ENCODE results near the gene NKX6-1.

NKX6-1 gene

DNA sequence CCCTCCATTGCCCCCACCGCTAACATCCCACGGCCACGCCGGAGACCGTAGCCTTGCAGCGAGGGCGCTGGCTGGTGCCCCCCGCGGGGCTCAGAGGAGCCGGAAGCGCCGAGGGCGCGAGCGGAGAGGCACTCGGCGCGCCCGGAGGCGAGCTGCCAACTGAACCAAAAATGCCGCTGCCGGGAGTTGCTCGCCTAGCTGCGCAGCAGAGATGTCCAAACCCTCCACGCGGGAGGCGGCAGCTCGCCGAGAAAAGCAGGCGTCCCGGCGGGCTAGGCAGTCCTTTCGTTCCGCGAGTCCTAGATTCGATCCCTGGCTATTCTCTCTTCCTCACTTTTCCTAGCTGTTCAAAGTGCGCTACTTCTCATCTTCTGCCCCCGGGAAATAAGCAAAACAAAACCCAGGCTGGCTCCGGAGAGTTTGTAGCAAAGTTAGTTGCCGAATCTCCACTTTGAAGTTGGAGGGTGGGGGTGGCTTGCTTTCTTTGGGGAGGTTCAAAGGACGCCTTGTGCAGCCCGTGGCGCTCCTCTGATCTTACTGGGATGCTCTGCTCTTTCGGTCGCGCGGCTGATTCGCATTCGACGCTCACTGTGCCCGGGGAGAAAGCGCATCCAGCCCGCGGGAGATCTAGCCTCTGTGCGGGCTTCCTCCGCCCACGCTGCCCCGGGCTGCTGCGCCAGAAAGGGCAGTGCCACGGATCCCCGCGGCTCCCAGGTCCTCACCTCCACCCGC lies 723 bp downstream of the NKX6-1 start:
- DNase-seq (ENCODE audit: low read depth) = no peak

DNA sequence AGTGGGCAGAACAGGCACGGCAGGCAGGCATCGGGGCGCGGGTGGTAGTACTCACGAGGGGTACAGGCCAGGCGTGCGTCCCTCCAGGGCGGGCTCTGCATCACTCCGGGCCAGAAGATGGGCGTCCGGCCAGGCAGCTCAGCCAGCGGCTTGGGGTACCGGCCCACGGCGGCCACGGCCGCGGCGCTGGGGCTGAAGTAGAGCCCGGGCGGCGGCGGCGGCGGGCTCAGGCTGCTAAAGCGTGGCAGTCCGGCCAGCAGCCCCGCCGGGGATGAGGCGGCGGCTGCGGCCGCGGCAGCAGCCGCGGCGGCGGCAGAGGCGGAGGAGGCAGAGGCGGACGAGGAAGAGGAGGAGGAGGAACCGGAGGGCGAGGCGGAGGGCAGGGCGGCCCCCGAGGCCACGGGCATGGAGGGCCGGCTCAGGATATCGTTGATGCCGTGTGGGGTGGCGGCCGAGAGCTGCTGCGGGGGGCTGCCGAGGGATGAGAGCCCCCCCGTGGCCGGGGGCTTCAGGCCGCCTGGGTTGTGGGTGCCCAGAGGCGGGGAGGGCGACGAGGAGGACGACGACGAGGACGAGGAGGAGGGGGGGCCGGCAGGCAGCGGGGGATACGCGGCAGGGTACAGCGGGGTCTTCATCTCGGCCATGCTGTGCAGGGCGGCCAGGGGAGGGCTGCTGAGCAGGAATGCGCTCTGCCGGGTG lies 1.4 kb downstream of the NKX6-1 start:
- no peak for DNase-seq (ENCODE audit: low read depth)

DNA sequence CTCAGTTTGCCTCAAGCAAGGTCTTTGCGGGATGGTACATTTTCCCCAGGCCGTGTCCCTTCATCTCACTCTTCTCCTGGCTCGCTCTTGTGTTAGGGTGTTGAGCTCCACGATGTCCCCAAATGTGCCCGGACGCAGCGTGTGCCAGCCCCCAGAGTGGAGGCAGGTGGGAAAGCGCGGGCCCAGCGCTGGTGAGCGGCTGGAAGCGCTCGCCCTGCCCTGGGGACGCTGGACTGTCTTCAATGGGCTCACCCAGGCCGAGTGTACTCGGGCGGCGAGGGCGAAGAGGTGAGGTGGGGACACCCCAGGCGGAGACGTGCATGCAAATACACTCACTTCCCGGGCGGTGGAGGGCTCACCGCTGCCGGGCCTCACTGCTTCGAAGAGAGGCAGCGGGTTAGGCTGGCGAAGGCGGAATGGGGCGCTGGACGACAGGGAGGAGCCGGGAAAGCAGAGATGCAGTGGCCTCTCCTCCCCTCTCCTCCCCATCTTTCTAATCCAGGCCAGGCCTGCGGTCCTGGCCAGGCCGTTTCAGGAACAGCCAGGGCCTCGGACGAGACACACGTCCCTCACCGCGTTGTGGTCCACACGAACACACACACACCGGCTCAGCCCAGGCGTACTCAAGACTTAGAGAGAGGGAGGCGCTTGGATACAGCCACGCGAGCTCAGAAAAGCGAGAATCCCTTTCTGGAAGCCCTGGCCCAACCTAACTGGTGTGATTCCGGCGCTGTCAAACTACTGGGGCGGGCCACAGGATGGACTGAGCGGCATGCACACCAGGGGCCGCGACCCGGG lies 2.2 kb downstream of the NKX6-1 start:
- no peak for DNase-seq (ENCODE audit: low read depth)

GRCh38 chr4:84496331-84496705 lies 2.8 kb downstream of the NKX6-1 start:
- no peak for DNase-seq (ENCODE audit: low read depth)

GRCh38 chr4:84495794-84496261 lies 3.3 kb downstream of the NKX6-1 start:
- no peak for DNase-seq (ENCODE audit: low read depth)

- DNase-seq (ENCODE audit: low read depth) = no peak
Measured at GRCh38 chr4:84495118-84495793, 3.8 kb downstream of the NKX6-1 start.

- DNase-seq (ENCODE audit: low read depth) = no peak
Measured at GRCh38 chr4:84494531-84494930, 4.6 kb downstream of the NKX6-1 start.

- no peak for DNase-seq (ENCODE audit: low read depth)
Measured at GRCh38 chr4:84494076-84494475, 5.0 kb downstream of the NKX6-1 start.

GRCh38 chr4:84493092-84493850 lies 5.8 kb downstream of the NKX6-1 start:
- no peak for DNase-seq (ENCODE audit: low read depth)

GRCh38 chr4:84492737-84493091 lies 6.4 kb downstream of the NKX6-1 start:
- DNase-seq (ENCODE audit: low read depth) = no peak

DNA sequence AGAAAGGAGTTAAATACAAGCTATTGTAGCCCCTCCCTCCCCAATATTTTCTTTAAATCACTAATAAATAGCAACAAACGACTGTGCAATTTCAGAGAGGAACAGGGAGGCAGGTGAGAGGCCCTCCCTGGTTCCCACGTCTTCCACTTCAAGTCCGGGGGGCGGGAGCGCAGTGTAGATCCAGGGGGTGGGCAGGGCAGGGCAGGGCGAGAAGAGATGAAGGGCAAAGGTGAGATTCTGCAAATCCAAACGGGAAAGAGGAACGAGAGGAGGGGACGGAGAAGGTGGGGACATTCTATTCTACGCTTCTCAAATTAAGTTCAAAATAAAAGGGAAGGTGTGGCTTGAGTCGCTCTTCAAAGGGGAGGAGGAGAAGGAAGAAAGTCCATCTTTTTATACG lies 6.8 kb downstream of the NKX6-1 start:
- no peak for DNase-seq (ENCODE audit: low read depth)

GRCh38 chr4:84491481-84491880 lies 7.6 kb downstream of the NKX6-1 start:
- no peak for DNase-seq (ENCODE audit: low read depth)

DNA sequence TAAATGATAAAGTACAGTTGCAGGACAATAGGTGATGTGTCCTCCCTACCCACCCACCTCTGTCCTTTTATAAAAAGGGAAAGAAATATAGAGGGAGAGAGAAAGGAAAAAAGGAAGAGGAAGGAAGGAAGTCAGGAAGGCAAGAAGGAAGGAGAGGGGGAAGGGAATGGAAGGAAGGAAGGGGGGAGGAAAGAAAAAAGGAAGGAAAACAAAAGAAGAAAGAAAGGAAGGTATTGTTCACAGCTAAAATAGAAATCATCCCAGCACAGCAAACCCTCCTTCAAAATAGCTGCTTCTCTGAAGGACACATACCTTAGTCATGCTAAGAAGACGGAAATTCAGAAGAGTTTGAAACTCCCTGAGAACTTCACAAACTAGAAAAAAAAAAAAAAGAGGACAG lies 8.4 kb downstream of the NKX6-1 start:
- no peak for DNase-seq (ENCODE audit: low read depth)

DNA sequence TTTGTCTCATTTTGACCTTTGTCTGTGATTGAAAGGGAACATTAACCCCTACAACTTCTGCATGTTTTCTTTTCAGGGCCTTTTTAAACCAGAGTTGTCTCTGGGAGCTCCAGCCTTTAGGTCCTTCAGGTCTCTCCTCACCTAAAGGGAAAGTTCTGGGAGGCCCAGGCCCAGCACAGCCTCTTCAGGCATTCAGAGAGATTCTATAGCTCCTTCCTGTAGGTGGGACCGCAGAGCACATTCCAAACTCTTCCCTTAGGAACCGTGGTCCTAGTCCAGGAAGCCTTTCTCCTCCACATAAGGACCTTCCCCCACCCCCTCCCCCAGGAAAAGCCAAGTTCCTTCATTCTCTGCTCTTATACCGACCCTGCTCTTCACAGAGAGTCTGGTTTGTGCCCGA lies 14.9 kb downstream of the NKX6-1 start:
- no peak for DNase-seq (ENCODE audit: low read depth)

GRCh38 chr4:84483688-84484087 lies 15.4 kb downstream of the NKX6-1 start:
- DNase-seq (ENCODE audit: low read depth) = no peak

DNA sequence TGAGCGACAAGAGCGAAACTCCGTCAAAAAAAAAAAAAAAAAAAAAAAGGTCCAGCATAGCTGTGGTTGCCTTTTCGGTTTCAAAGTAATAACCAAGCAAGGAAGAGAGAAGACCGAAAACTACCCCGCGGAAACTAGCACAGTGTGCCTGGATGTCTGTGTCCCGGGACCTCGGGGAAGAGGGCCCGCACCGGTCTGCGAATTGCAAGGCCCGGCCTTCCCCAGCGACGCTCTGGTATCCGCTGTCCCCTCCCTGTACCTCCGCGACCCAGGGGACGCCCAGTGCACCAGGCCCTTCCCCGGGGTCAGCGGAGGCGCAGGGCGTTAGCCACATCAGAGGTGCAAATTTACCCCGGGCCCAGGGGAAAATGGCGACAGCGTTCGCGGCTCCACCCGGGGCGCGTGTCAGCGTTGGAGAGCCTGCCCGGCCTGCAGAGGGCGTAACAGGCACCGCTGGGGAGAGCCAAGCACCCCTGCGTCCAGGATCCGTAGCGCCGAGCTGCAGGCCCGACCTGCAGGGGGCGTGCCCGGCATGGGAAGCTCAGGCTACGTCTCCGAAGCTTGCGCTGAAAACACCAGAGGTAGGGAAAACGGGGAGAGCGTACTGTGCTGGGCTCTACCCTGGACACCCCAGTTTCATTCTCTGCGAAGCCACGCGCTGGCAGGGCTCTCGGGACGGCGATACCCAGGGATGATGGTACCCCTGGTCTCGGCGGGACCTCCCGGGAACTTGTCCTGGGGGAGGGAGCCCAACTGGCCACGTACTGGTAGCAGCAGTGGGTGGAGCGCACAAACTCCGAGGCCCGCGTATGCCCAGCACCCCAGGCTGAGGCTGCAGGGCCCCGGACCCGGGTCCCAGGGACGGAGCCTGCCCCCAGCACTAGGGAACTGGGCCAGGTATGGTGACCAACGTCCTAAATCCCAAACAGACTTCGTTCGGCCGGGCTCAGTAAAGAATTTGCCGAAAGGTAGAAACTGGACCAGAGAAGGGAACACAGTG lies 16.2 kb downstream of the NKX6-1 start:
- DNase-seq (ENCODE audit: low read depth) = no peak

DNA sequence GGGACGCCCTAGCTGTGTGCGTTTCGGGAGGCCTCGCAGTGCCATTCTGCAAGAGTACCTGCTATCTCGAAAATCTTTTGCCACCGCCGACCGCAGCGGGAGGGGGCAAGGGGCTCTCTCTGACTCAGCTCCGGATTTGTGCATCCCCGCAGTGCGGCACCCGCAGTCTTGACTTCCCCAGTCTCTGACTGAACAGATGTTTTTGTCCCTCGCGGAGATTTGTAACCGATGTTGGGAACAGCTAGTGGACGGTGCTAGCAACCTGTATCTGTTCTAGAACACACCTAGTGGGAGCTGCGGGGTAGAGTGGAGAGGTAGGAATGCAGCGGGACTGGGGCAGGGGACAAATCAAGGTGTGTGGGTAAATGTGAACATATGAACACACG lies 17.2 kb downstream of the NKX6-1 start:
- DNase-seq (ENCODE audit: low read depth) = no peak

DNA sequence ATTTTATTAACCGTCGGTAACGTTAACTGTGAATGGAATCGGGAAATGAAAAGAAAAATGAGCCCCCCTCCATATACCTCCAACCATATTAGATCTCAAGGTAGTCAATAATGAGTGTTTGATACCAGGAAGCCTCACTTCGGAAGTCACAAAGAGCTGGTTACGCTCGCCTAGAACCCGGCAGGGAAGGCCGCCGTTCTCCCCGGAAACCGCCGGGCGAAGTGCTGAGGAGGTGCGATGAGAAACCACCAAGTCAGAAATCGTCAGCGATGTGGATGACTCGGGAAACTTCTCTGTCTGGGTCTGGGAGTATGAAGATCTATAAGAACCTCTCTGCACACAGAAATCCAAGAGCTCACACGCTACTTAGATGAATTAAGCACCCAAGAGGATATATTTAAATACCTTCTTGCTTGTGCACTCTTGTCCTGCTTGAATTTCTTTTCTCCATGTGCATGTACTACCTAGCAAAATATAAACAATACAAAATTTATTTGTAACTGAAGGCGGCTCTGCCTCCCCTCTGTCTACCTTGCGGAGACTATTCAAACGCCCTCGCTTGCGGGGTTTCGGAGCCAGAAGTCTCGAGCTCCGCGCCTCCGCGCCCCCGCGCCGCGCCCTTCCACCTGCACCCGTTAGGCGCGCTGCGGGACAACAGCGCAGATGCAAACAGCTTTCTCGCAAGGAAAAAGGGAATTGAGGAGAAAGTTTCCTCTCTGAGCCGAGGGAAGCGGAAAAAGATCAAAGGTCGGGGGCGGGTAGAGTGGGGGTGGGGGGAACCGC lies 17.8 kb downstream of the NKX6-1 start:
- no peak for DNase-seq (ENCODE audit: low read depth)

DNA sequence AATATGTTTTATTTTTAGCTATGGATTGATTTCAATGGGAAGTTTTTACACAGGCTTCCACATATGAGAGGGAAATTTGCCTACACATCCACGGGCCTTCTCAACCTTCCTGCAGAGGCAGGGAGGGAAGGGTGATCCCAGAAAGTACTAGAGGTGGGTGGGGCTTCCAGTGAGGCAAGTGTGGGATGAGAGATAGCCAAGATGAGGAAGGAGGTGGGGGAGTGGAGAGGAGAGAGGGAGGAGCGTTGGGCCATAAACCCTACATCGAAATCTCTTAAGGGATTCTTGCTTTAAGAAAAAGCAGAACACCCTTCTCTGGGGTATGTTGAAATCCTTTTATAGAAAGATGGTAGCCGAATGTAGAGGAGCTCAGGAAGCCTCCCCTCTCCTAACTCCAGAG lies 19.0 kb downstream of the NKX6-1 start:
- DNase-seq (ENCODE audit: low read depth) = no peak

GRCh38 chr4:84479663-84480062 lies 19.4 kb downstream of the NKX6-1 start:
- no peak for DNase-seq (ENCODE audit: low read depth)

Data from stimulated activated CD8-positive, alpha-beta memory T cell treated with anti-CD3 and anti-CD28 coated beads, Interleukin-12 subunit alpha, Interleukin-12 subunit beta, amount 100 ng/mL, for 1 hour (primary cell).